ENCODE data around the gene EIF4A3. TPM values are rescaled to one million over a fixed set of nuclear protein-coding genes. Genes with fewer than 3 reads are reported as not detected.
"Not testable (repeated sequence)": the region's sequence is repeated elsewhere in the genome, so short reads cannot be mapped to it uniquely, and the experiment has no call there.

Gene EIF4A3
- total RNA-seq, 2 experiments from 2014 or later: 106 to 115 TPM

DNA sequence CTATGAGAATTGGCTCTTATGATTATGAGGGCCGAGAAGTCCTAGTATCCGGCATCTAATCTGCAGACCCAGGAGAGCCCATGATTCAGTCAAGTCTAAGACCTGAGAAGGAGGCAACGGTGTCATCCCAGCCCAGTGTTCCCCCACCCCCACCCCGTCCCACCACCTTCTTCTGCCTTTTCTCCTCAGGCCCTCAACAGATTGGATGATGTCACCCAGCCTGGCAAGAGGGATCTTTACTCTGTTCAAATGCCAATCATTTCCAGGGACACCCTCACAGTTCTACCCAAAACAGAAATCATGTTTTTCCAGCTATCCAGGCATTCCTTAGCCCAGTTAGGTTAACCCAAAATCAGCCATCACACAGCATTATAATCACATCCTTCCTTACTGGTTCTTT, 55.6 kb downstream of the EIF4A3 start:
- ATAC-seq (ENCODE audit: low read depth): no peak
- no peak for DNase-seq
- no peak overlapping the region for H3K4me3 Mint-ChIP-seq
- H3K27me3 Mint-ChIP-seq: peaks cover 3% of the 10 kb centered on the region
- H3K27ac Mint-ChIP-seq: no peak overlapping the region
- no peaks in the 10 kb centered on the region for H3K4me1 Mint-ChIP-seq
- POLR2A ChIA-PET: interaction anchor here (1.5 kb wide), 1 partner anchor 10 kb away, joined by 3 read pairs; the partner anchor contains the start of gene GAA
- H3K36me3 Mint-ChIP-seq: no peaks in the 10 kb centered on the region
- no peaks in the 10 kb centered on the region for H3K9me3 Mint-ChIP-seq

DNA sequence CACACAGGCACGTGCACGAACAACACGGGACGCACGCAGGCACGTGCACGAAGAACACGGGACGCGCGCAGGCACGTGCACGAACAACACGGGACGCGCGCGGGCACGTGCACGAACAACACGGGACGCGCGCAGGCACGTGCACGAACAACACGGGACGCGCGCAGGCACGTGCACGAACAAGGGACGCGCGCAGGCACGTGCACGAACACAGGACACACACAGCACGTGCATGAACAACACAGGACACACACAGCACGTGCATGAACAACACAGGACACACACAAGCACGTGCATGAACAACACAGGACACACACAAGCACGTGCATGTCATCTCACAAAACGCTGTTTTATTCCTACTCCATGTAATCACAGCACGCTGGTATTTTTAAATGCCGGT, 56.8 kb downstream of the EIF4A3 start:
- POLR2A ChIA-PET; H3K4me1 Mint-ChIP-seq; ATAC-seq (ENCODE audit: low read depth); H3K9me3 Mint-ChIP-seq; H3K4me3 Mint-ChIP-seq; DNase-seq; H3K36me3 Mint-ChIP-seq; H3K27ac Mint-ChIP-seq; H3K27me3 Mint-ChIP-seq: not testable (repeated sequence)

DNA sequence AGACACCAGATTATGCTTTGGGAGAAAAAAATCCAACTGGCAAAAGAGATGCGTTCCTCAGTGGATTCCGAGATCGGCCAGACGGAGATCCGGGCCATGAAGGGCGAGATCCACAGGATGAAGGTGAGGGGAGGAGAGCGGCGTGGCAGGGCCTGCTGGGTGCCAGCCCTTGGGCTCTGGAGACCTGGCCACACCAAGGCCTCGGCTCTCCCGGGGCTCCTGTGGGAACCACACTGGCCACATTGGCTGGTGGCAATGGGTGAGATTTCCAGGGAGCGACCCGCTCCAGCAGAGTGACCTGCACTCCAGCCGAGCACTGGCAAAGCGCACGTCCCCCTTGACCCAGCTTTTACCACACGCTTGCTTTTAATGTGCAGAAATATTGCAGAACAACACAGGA, 57.2 kb downstream of the EIF4A3 start:
- Mint-ChIP-seq H3K4me3 (no peak overlapping the region), H3K27me3 (peaks cover 3% of the 10 kb centered on the region), H3K9me3 (no peaks in the 10 kb centered on the region), H3K36me3 (no peaks in the 10 kb centered on the region), H3K27ac (no peak overlapping the region), H3K4me1 (no peaks in the 10 kb centered on the region)
- ATAC-seq (ENCODE audit: low read depth) (no peak), DNase-seq (no peak)
- POLR2A ChIA-PET: no interaction called here

DNA sequence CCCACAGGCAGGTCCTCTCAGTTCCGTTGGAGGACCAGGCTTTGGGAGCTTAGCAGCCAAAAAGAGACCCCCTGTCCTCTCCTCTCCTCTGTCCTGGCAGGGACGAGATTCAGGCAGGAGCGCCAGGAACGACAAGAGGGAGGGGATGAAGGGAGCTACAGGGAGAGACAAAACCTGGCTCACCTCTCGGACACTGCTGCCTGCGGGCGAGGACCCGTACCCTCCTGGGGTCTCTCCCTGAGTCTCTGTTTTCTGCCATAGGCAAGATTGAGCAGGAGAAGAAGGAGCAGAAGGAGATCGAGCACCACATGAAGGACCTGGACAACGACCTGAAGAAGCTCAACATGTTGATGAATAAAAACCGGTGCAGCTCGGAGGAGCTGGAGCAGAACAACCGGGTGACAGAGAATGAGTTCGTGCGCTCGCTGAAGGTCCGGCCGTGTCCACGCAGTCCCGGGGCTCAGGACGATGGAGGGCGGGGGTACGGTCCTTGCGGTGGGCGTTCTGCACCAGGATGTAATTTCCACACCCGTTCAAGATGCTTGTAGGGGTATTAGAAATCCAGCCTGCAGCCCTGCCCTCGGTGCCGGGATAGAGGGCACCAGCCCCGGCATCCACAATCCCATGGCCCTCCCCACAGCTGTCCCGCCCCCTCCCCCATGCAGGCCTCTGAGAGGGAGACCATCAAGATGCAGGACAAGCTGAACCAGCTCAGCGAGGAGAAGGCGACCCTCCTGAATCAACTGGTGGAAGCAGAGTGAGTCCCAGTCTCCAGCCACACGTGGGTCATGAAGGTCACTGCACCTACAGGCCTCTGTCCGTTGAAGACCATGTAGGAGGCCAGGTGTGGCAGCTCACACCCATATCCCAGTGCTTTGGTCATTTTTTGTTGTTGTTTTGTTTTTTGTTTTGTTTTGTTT, 59.3 kb downstream of the EIF4A3 start:
- no peak overlapping the region for H3K4me3 Mint-ChIP-seq
- H3K27me3 Mint-ChIP-seq: peaks cover 3% of the 10 kb centered on the region
- no peaks in the 10 kb centered on the region for H3K36me3 Mint-ChIP-seq
- H3K9me3 Mint-ChIP-seq: no peaks in the 10 kb centered on the region
- peaks cover 3% of the 10 kb centered on the region for H3K4me1 Mint-ChIP-seq
- ATAC-seq (ENCODE audit: low read depth) (no peak), DNase-seq (no peak)
- POLR2A ChIA-PET: interaction anchor here (0.6 to 0.7 kb wide), 2 partner anchors 11 to 14 kb away, joined by 3 read pairs; partner anchors contain the start of gene GAA
- H3K27ac Mint-ChIP-seq: no peak overlapping the region

DNA sequence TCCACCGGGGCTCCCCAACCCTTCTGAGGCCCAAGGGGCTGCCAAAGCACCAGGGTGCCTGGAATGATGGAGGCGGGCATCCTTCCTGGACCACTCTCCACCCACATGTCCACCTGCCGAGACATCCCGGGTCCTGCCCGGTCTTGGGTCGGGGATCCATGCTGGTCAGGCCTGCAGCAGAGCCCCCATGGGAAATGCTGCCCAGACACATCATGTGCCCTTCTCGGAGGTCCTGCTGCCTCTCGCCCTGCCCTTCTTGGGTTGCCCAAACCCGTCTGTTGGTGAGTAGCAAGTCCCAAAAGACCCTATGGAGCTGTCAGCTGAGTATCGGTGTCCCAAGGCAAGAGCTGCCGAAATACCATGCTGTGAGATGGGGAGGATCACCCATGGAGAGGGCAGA, 60.3 kb downstream of the EIF4A3 start:
- DNase-seq: no peak
- POLR2A ChIA-PET: interaction anchor here (0.7 kb wide), 1 partner anchor 12 kb away, joined by 3 read pairs; no protein-coding TSS in a partner anchor
- H3K27me3 Mint-ChIP-seq: peaks cover 2% of the 10 kb centered on the region
- no peaks in the 10 kb centered on the region for H3K36me3 Mint-ChIP-seq
- peaks cover 3% of the 10 kb centered on the region for H3K4me1 Mint-ChIP-seq
- no peak overlapping the region for H3K4me3 Mint-ChIP-seq
- no peak for ATAC-seq (ENCODE audit: low read depth)
- H3K27ac Mint-ChIP-seq: no peak overlapping the region
- H3K9me3 Mint-ChIP-seq: no peaks in the 10 kb centered on the region

DNA sequence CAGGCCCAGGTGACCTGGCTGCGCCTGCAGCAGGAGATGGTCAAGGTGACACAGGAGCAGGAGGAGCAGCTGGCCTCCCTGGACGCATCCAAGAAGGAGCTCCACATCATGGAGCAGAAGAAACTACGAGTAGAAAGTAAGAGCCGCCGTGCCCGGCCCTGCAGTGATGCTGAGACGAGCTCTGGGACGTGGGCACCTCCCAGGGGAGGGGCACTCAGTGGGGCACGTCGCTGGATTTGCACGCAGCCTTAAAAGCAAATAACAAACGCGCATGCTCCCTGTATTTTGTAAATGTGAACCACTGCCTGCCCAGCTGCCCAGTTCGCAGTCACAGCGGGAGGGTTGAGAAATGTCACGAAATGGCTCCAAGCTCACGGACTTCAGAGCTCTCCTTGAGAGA, 60.8 kb downstream of the EIF4A3 start:
- H3K9me3 Mint-ChIP-seq: no peaks in the 10 kb centered on the region
- DNase-seq: no peak
- H3K27ac Mint-ChIP-seq: no peak overlapping the region
- H3K4me3 Mint-ChIP-seq: no peak overlapping the region
- no peaks in the 10 kb centered on the region for H3K36me3 Mint-ChIP-seq
- H3K27me3 Mint-ChIP-seq: no peaks in the 10 kb centered on the region
- ATAC-seq (ENCODE audit: low read depth): no peak
- peaks cover 3% of the 10 kb centered on the region for H3K4me1 Mint-ChIP-seq
- POLR2A ChIA-PET: no interaction called here

DNA sequence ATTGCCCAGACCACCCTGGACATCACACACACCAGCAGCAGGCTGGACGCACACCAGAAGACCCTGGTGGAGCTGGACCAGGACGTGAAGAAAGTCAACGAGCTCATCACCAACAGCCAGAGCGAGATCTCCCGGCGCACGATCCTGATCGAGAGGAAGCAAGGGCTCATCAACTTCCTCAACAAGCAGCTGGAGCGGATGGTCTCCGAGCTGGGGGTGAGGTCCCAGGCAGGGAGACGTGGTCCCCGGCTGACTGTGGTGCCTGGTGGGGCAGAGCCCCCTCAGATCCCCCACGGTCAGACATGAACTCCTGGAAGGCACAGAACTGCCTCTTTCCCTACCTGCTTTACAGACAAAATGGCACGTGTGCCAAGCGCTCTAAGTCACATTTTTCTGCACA, 62.2 kb downstream of the EIF4A3 start:
- ATAC-seq (ENCODE audit: low read depth) (no peak), DNase-seq (no peak)
- Mint-ChIP-seq H3K9me3 (no peaks in the 10 kb centered on the region), H3K4me1 (peaks cover 3% of the 10 kb centered on the region), H3K36me3 (no peaks in the 10 kb centered on the region), H3K27ac (no peak overlapping the region), H3K27me3 (no peaks in the 10 kb centered on the region), H3K4me3 (no peak overlapping the region)
- POLR2A ChIA-PET: no interaction called here

Small RNAs within 50 kb of the gene (microRNA-seq; reads per million reads assigned to microRNA genes)
- gene MIR1268B: not detected

Other genes starting within 250 kb of the EIF4A3 start
- gene TBC1D16, start 111.3 kb downstream of the EIF4A3 start, total RNA-seq: 1 to 10 TPM; 2.1 TPM
- 1 to 10 TPM; 1.3 to 1.4 TPM for gene CCDC40, start 110.5 kb downstream of the EIF4A3 start, total RNA-seq
- 10 to 100 TPM; 41.9 to 48.9 TPM for gene GAA, start 45.5 kb downstream of the EIF4A3 start, total RNA-seq
- gene CARD14, start 22.9 kb upstream of the EIF4A3 start, total RNA-seq: not detected
- 10 to 100 TPM; 51.3 to 57.1 TPM for gene SGSH, start 73.2 kb upstream of the EIF4A3 start, total RNA-seq
- 10 to 100 TPM; 45.3 to 45.4 TPM for gene SLC26A11, start 73.3 kb upstream of the EIF4A3 start, total RNA-seq
- 100 to 1,000 TPM; 488 TPM for gene RNF213, start 113.7 kb upstream of the EIF4A3 start, total RNA-seq

All from activated naive CD8-positive, alpha-beta T cell treated with anti-CD3 and anti-CD28 coated beads, Interleukin-2, amount 10 ng/mL, durations not matched to agents 7 days and 5 days (primary cell).